HG02938 (cell line): Measurements from ENCODE around the gene TMEM263.

ENCODE experiments used
- ATAC-seq: cut with Tn5 transposase; IDR thresholded peaks from one replicate; pipeline ENCODE4 v1.9.1; 2021; ENCODE audit warnings: mild to moderate bottlenecking, moderate library complexity; ENCODE audit not compliant: unreplicated experiment

TMEM263 gene

GRCh38 chr12:106945261-106945851 lies 10.4 kb upstream of the TMEM263 start:
- ATAC-seq = no peak

GRCh38 chr12:106947461-106947860 lies 8.2 kb upstream of the TMEM263 start:
- no peak for ATAC-seq

- ATAC-seq = no peak
Measured at GRCh38 chr12:106950591-106950990, 5.1 kb upstream of the TMEM263 start.

DNA sequence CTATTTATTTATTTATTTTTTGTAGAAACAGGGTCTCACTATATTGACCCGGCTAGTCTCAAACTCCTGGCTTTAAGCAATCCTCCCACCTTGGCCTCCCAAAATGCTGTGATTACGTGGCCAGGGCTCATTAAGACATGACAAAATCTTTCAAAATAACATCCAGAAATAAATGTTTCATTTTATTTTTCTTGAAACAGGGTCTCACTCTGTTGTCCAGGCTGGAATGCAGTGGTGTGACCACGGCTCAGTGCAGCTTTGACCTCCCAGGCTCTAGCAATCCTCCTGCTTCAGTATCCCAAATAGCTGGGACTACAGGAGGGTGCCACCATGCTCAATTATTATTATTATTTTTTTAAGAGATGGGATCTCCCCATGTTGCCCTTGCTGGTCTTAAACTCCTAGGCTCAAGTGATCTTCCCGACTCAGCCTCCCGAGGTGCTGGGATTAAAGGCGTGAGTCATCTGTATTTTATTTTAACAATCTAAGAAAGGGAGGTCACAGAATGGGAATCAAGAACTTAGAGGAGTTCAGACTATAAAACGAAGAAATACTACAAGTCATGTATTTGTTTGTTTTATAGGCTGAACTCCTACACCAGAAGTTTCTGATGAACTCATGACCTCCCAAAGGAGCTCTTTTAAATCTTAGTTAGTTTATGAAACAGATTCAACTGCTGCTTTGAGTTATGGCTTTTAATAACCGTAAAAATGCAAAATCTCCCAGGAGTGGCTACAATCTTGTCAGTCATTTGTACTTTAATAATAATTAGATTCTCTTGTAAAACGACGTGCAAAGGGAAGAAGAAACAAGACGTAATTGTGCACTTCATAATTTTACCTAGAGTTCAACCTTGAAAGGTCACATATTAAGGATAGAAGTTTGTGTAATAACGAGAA lies 2.1 kb upstream of the TMEM263 start:
- ATAC-seq = no peak

GRCh38 chr12:106954462-106955376 lies 988 bp upstream of the TMEM263 start:
- peak; percentile 11 for ATAC-seq

- ATAC-seq = peak; percentile 37
Measured at GRCh38 chr12:106956048-106956578, 406 bp downstream of the TMEM263 start.

DNA sequence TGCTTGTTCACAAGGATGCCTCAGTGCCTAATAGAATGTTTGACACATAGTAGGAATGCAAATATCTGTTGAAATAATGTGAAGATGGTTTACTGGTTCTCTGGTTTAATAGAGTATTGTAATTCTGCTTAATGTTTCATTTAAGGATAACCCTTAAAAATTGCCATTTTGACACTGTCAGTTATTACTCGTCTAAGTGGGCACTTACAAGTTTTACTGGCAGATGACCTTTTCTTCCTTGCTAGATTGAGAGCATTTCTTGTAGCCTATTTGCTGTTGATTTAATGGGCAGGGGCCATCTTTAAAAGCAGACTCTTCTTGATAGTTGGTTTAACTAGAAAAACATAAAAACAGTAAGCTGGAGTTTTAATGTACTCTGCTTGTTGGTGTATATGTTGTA lies 1.9 kb downstream of the TMEM263 start:
- ATAC-seq = no peak

- no peak for ATAC-seq
Measured at GRCh38 chr12:106960443-106960842, 4.7 kb downstream of the TMEM263 start.

DNA sequence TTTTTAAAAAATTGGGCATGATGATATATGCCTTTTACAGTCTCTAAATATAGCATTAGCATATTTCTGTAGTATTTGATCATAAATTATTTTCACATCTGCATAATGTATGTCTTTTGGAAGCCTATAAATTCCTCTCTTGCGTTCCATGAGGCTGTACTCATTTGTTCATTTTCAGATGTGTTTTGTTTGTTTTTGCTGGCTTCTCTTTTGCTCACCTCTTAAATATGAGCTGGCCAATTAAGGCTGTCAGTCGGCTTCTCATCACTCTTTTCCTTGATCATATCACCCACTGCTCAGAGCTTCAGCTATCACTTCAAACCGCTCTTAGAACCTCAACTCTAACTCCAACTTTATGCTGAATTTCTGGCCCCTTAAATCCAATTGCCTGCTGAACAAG lies 6.6 kb downstream of the TMEM263 start:
- ATAC-seq = no peak

DNA sequence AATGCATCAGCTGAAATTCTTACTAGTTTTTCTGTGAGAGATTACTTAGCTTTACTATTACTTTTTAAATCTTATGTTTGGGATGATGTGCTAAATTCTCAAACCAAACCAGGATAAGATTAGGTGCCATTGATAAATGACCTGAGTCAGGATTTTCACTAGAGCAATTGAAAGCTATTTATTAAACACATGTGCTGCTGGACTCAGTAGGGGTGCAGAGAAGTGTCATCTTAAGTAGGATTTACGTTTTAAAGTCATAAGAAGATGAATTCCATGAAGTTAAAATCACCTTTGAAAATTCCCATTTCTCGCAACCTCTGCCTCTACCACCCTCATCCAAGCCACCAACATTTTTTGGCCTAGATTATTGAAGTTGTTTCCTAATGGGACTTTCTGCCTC lies 8.8 kb downstream of the TMEM263 start:
- no peak for ATAC-seq

DNA sequence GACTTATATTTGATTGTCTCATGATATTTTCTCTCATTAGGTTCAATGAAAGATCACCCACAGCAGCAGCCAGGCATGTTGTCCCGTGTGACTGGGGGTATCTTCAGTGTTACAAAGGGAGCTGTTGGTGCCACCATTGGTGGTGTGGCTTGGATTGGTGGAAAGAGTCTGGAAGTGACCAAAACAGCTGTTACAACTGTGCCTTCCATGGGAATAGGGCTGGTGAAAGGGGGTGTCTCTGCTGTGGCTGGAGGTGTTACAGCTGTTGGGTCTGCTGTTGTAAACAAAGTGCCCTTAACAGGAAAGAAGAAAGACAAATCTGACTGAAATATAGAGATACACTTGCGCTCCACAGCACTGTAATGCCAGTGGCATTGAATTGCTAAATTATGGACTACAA lies 15.4 kb downstream of the TMEM263 start:
- ATAC-seq = no peak

GRCh38 chr12:106973545-106973944 lies 17.8 kb downstream of the TMEM263 start:
- ATAC-seq = no peak

DNA sequence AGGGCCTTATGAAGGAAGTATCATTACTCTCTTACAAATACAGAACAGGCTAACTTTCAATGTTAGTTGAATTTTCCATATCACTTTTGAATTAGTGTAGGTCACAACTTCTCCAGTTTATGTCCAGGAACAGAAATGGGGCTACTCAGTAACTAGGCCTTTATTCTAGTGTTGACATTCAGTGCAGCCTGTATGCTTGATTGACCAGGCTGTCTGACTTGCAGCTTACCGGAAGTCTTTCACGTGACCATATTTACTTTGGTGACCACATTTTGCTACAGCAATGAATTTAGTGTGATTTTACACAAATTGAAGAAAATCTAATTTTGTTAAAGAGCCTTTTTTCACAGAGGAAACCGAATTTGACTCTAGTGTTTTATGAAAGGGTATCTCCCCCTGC lies 18.8 kb downstream of the TMEM263 start:
- peak; percentile 87 for ATAC-seq

DNA sequence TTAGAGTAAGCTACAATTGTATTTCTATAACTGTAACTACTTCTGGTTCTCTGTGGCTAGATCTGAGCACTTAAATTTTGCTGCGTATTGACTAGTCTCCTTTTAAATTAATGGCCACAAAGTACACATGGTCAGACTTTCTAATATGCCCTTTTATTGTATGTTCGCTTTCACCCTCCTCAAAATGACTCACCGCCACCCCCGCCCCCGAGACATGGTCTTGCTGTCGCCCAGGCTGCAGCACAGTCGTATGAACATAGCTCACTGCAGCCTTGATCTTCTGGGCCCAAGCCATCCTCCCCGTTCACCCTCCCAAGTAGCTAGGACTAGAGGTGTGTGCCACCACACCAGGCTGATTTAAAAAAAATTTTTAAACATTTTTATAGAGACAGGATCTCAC lies 19.4 kb downstream of the TMEM263 start:
- no peak for ATAC-seq

DNA sequence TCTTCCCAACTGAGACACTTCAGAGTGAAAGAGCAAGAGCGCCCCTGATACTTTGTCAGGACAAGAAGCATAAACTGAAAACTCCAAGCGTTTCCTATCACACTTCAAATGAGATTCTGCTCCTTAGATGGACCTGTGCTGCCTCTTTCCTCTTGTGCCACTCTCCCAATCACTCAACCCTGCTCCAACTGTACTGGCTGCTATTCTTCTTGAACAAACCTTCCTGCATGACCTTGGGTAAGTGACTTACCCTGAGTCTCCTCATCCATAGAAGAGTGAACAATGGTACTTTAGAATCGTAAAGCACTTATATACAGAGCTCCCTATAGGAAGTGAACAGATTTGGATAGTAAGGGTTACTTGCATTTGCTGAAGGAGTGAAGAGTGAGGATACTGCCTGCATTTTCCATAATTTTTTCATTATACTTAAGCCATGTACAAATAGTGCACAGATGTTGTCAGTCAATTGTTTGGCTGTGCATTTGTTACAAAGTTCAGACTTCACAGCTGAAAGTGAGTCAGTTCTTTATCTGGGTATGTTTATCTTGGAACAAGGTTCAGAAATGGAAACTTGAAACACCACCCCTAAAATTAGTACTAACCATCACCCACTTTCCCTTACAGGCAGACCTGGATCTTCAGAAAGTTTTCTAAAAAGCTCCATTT lies 20.4 kb downstream of the TMEM263 start:
- no peak for ATAC-seq

GRCh38 chr12:106976668-106977067 lies 21.0 kb downstream of the TMEM263 start:
- no peak for ATAC-seq

DNA sequence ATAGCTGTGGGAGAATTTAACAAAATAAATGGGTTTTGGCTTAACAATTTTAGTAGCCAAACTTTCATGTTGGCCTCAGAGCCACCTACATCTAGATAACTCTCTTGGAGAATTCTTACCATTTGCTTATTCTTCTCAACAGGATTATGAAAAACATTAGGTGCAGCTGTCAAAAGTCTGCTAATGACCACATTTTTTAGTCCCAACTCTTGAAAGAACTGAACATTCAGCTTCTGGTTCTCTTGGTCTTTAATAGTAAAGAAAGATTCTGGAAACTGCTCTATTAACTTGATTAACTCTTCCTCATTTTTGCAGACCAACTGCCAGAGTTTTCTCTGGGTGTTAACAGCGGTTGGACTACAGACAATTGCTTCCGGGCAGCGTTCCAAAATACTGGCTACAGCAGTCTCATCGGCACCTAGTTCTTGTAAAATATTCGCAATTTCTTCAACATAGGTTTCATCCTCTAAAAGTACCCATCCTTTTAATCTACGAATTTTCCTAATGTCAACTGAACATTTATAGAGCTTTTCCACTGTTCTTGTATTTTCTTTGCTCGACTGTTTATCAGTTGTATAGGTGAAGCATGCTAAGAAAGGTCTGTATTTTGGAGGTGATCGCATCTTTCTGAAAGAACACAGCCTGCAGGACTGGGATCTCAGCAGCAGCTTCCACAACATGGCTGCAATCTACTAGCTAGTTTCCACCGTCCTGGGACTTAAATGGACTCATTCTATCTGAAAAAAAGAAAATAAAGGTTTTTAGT lies 22.5 kb downstream of the TMEM263 start:
- no peak for ATAC-seq

DNA sequence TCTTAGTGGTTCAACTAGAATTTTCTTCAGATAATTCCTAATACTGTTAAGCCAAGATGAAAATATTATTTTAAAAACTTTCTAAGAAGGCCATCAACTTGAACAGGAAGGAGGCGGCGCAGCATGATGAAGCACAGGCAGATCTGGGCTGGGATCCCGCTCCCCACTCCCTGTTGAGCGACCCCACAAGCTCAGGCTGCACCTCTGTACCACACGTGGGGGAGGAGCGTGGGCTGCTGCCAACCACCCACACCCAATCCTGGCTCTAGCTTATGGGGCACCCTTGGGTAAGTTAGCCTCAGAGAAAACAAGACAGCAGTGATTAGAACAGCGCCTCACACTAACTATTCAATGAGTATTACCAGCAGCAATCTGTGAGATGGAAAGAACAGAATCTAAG lies 25.2 kb downstream of the TMEM263 start:
- ATAC-seq = no peak

- no peak for ATAC-seq
Measured at GRCh38 chr12:106981788-106982187, 26.1 kb downstream of the TMEM263 start.

DNA sequence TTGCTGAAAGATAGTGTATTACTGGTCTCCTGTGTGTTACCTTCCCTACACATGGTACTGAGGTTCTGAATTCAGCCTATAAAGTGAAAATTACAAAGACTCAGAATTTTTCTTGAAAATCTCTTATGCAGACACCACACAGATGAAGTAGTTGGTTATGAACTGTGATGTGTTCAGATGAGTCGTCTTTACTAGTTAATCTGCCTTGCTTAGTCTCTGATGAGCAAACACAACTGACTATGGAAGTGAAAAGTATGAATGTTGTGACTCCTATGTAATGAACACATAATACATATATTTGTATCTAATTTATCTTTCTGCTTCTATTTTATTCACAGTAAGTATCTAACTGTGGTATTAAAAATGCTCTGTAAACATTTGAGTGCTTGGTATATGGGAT lies 26.5 kb downstream of the TMEM263 start:
- ATAC-seq = no peak
